CD4-positive, alpha-beta T cell treated with Interleukin-12 subunit alpha and Interleukin-12 subunit beta, for 1 hour (primary cell): ENCODE measurements around the gene MS4A4E.
"Not testable (repeated sequence)": the region's sequence is repeated elsewhere in the genome, so short reads cannot be mapped to it uniquely, and the experiment has no call there.

Experiments
- DNase-seq: peaks from one replicate; pipeline ENCODE4 v3.0.0-alpha.2; 2020

Gene MS4A4E

GRCh38 chr11:60242740-60243239 is at the start of gene MS4A4E:
Gene MS4A4E (minus strand): TSS chr11:60243137. CDS start chr11:60230055, 13,082 bp downstream.
- DNase-seq = no peak

- DNase-seq = no peak
Measured at GRCh38 chr11:60292145-60292544, 49.2 kb upstream of the MS4A4E start.

GRCh38 chr11:60288531-60288930 is 45.6 kb upstream of the MS4A4E start:
- DNase-seq = no peak

- not testable (repeated sequence) for DNase-seq
Measured at GRCh38 chr11:60285411-60286126, 42.6 kb upstream of the MS4A4E start.

- no peak for DNase-seq
Measured at GRCh38 chr11:60282286-60282685, 39.3 kb upstream of the MS4A4E start.

GRCh38 chr11:60281485-60281884 is 38.5 kb upstream of the MS4A4E start:
- DNase-seq = no peak

- DNase-seq = no peak
Measured at GRCh38 chr11:60280412-60280811, 37.5 kb upstream of the MS4A4E start, which contains the start of gene MS4A4A. Gene MS4A4A (plus strand): TSS chr11:60280666. CDS start chr11:60280676, 10 bp downstream.

- DNase-seq = no peak
Measured at GRCh38 chr11:60274416-60274815, 31.5 kb upstream of the MS4A4E start.

GRCh38 chr11:60265373-60266214 is 22.7 kb upstream of the MS4A4E start:
- DNase-seq = peak; percentile 33

- no peak for DNase-seq
Measured at GRCh38 chr11:60264644-60265043, 21.7 kb upstream of the MS4A4E start.

- DNase-seq = no peak
Measured at GRCh38 chr11:60263402-60263801, 20.5 kb upstream of the MS4A4E start.

- no peak for DNase-seq
Measured at GRCh38 chr11:60261014-60261413, 18.1 kb upstream of the MS4A4E start.

- no peak for DNase-seq
Measured at GRCh38 chr11:60257956-60258722, 15.2 kb upstream of the MS4A4E start.

- DNase-seq = no peak
Measured at GRCh38 chr11:60252213-60253108, 9.5 kb upstream of the MS4A4E start.

- peak; percentile 24 for DNase-seq
Measured at GRCh38 chr11:60251485-60252212, 8.7 kb upstream of the MS4A4E start.

GRCh38 chr11:60241786-60242185 is 1.2 kb downstream of the MS4A4E start:
- DNase-seq = no peak

- DNase-seq = no peak
Measured at GRCh38 chr11:60240662-60241061, 2.3 kb downstream of the MS4A4E start.

- DNase-seq = no peak
Measured at GRCh38 chr11:60235321-60235720, 7.6 kb downstream of the MS4A4E start.

- DNase-seq = no peak
Measured at GRCh38 chr11:60230681-60231080, 12.3 kb downstream of the MS4A4E start.

GRCh38 chr11:60222141-60222540 is 20.8 kb downstream of the MS4A4E start:
- no peak for DNase-seq

- no peak for DNase-seq
Measured at GRCh38 chr11:60221692-60222091, 21.2 kb downstream of the MS4A4E start.
